BLaER1 treated with 17β-estradiol and CSF1 and Interleukin-3, amounts not matched to agents 10 nM and 100 nM (cell line): ENCODE data around the gene UPF3A.
"Not testable (repeated sequence)": the region's sequence is repeated elsewhere in the genome, so short reads cannot be mapped to it uniquely, and the experiment has no call there.

ENCODE experiments used
- H3K27ac ChIP-seq, 11 experiments: shearing (Covaris generic); formaldehyde crosslinking; 2 replicates each; pipeline ENCODE4 v1.8.1; 2022
- H3K27me3 ChIP-seq, 11 experiments: shearing (Covaris generic); formaldehyde crosslinking; 2 replicates each; pipeline ENCODE4 v1.8.1; 2022
- H3K36me3 ChIP-seq, 11 experiments: shearing (Covaris generic); formaldehyde crosslinking; 2 replicates each; pipeline ENCODE4 v1.8.1; 2022
- H3K4me1 ChIP-seq, 10 experiments: shearing (Covaris generic); formaldehyde crosslinking; 2 replicates each; pipeline ENCODE4 v1.8.1; 2022
- H3K4me2 ChIP-seq, 11 experiments: shearing (Covaris generic); formaldehyde crosslinking; 2 replicates each; pipeline ENCODE4 v1.8.1; 2022
- H3K4me3 ChIP-seq, 10 experiments: shearing (Covaris generic); formaldehyde crosslinking; 2 replicates each; pipeline ENCODE4 v1.8.1; 2022
- H3K9ac ChIP-seq, 11 experiments: shearing (Covaris generic); formaldehyde crosslinking; 2 replicates each; pipeline ENCODE4 v1.8.1; 2022
- H3K9me3 ChIP-seq, 11 experiments: shearing (Covaris generic); formaldehyde crosslinking; replicated peaks in 1 of 11; 2 replicates each; pipeline ENCODE4 v1.8.1; 2022
- H4K20me1 ChIP-seq, 11 experiments: shearing (Covaris generic); formaldehyde crosslinking; 2 replicates each; pipeline ENCODE4 v1.8.1; 2022
- Cebpa-rat ChIP-seq, 11 experiments: shearing (Covaris generic); IDR thresholded peaks; 2 replicates each; pipeline ENCODE4 v1.8.1; 2022

Gene UPF3A

GRCh38 chr13:114259374-114259773 lies 22.0 kb upstream of the UPF3A start:
- Histone ChIP-seq H3K4me1 (peaks cover 10 to 51% (median 40%) of the 10 kb centered on the region in 10 experiments), H3K36me3 (peaks cover 89 to 99% (median 95%) of the 10 kb centered on the region in 11 experiments)

DNA sequence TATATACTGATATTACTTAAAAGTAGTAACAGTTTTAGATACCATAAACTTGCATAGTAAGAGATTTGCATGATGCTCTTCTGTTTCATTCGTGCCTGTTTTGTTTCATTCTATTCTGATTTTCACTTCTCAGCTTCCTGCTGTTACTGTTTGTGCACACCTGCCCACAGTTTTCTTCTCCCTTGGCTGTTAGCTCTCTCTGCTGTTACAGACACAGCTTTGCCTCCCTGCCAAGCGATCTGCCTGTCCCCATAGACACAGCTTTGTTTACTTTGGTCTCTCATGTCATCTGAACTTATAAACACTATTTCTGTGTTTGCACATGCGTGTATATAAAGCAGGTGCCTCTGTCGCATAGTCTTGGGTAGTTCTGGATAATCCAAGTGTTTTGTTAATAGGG lies 21.4 kb upstream of the UPF3A start:
- Histone ChIP-seq H3K27ac (no peak overlapping the region), H3K36me3 (peaks cover 89 to 99% (median 95%) of the 10 kb centered on the region in 11 experiments), H3K4me3 (no peak overlapping the region)

More at GRCh38 chr13:114259374-114259773, 22.0 kb upstream of the UPF3A start:
- Histone ChIP-seq H3K9me3 (no peaks in the 10 kb centered on the region), H3K4me2 (no peak overlapping the region), H3K27ac (no peak overlapping the region), H4K20me1 (peaks cover 0 to 29% (median 6%) of the 10 kb centered on the region in 11 experiments; a peak in 6 of 22 replicates), H3K27me3 (no peaks in the 10 kb centered on the region), H3K4me3 (no peak overlapping the region), H3K9ac (no peak overlapping the region)
- no peak for TF ChIP-seq Cebpa-rat (IDR thresholded peaks at IDR 0.05)

DNA sequence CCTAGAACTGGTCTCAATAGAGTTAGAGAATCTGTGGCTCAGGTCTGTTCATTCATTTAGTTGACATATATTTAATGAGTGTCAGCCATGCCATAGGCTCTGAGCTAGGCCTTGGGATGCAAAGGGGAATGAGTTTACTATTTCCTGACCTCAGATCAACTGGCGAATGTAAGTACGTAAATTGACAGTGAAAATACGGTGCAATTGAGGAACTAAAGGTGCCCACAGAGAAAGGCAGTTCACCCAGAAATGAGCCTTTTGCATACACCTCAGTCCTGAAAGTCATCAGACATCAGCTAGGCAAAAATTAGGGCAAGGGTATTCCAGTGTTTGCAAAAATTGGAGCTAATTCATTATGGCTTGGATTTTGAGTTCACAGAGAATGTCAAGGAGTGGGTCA lies 20.6 kb upstream of the UPF3A start:
- no peaks in the 10 kb centered on the region for H3K9me3 ChIP-seq
- peaks cover 10 to 51% (median 40%) of the 10 kb centered on the region in 10 experiments for H3K4me1 ChIP-seq
- H3K27ac ChIP-seq, result no peak overlapping the region
- peaks cover 89 to 99% (median 95%) of the 10 kb centered on the region in 11 experiments for H3K36me3 ChIP-seq
- peaks cover 0 to 29% (median 6%) of the 10 kb centered on the region in 11 experiments; a peak in 6 of 22 replicates for H4K20me1 ChIP-seq
- peak overlapping the region in 5 of 11 experiments; percentile 18 to 80 (median 24); a peak in 9 of 22 replicates for H3K4me2 ChIP-seq
- H3K9ac ChIP-seq, result no peak overlapping the region
- no peaks in the 10 kb centered on the region for H3K27me3 ChIP-seq
- H3K4me3 ChIP-seq, result no peak overlapping the region
- no peak for TF ChIP-seq Cebpa-rat (IDR thresholded peaks at IDR 0.05)

More for the DNA sequence above, 21.4 kb upstream of the UPF3A start:
- no peaks in the 10 kb centered on the region for H3K27me3 ChIP-seq
- no peak overlapping the region; a peak in 1 of 22 replicates for H3K9ac ChIP-seq
- H3K4me2 ChIP-seq, result no peak overlapping the region
- H3K4me1 ChIP-seq, result peaks cover 10 to 51% (median 40%) of the 10 kb centered on the region in 10 experiments
- no peak for TF ChIP-seq Cebpa-rat (IDR thresholded peaks at IDR 0.05)
- peaks cover 0 to 29% (median 6%) of the 10 kb centered on the region in 11 experiments; a peak in 6 of 22 replicates for H4K20me1 ChIP-seq
- no peaks in the 10 kb centered on the region for H3K9me3 ChIP-seq

DNA sequence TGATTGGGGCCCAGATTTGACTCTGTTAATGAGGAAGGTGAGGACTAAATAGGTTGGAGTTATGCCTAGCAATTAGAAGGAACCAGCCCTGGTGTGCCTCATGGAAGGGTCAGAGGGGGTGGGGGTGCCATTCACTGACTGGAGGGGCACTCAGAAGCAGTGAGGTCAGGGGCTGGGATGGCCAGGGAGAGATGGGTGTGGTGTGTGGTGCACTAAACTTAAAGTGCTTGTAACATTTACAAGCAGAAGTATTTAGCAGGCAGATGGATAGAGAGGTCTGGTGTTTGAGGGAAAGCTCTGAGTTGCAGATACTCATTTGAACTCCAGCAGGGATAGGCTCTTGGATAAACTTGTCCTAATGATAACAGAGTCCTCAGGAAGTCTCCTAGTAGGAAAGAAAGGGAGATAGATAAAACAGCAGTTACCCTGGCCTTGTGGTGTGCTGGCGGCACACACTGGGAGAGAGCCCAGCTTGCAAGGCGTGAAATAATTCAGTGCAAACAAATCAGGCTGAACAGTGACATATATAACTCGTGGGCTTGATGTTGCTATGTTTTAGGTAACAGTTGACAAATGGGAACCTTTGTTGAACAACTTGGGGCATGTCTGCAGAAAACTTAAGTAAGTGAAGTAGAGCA lies 20.0 kb upstream of the UPF3A start:
- 0 out of 22 replicates have a peak, but pooled peaks cover 0 to 3% (median 0%) of the 10 kb centered on the region in 11 experiments for H3K9me3 ChIP-seq
- no peaks in the 10 kb centered on the region for H3K27me3 ChIP-seq
- no peak overlapping the region for H3K4me3 ChIP-seq
- peaks cover 93 to 99% (median 96%) of the 10 kb centered on the region in 11 experiments for H3K36me3 ChIP-seq
- no peak overlapping the region for H3K9ac ChIP-seq
- no peak overlapping the region for H3K27ac ChIP-seq
- H3K4me2 ChIP-seq, result peak overlapping the region in 7 of 11 experiments; percentile 3 to 80 (median 24); a peak in 11 of 22 replicates
- H3K4me1 ChIP-seq, result peaks cover 5 to 51% (median 40%) of the 10 kb centered on the region in 10 experiments
- no peak for TF ChIP-seq Cebpa-rat (IDR thresholded peaks at IDR 0.05)
- peaks cover 0 to 29% (median 6%) of the 10 kb centered on the region in 11 experiments; a peak in 6 of 22 replicates for H4K20me1 ChIP-seq

- Histone ChIP-seq H3K27me3 (no peaks in the 10 kb centered on the region), H3K4me2 (peak overlapping the region in 8 of 11 experiments; percentile 41 to 83 (median 74); a peak in 14 of 22 replicates), H3K4me1 (peaks cover 0 to 57% (median 40%) of the 10 kb centered on the region in 10 experiments; a peak in 17 of 20 replicates), H3K27ac (peak overlapping the region in 1 of 11 experiments; percentile 2; a peak in 1 of 22 replicates), H3K36me3 (peaks cover 93 to 100% (median 97%) of the 10 kb centered on the region in 11 experiments), H4K20me1 (peaks cover 0 to 29% (median 6%) of the 10 kb centered on the region in 11 experiments; a peak in 6 of 22 replicates), H3K9ac (peak overlapping the region in 1 of 11 experiments; percentile 30; a peak in 1 of 22 replicates), H3K4me3 (peak overlapping the region in 1 of 10 experiments; percentile 6; a peak in 1 of 20 replicates), H3K9me3 (peaks cover 0 to 18% (median 9%) of the 10 kb centered on the region in 11 experiments; a peak in 10 of 22 replicates)
- no peak for TF ChIP-seq Cebpa-rat (IDR thresholded peaks at IDR 0.05)
These were observed 17.8 kb upstream of the UPF3A start for GRCh38 chr13:114263578-114263977.

GRCh38 chr13:114264313-114264712 lies 17.1 kb upstream of the UPF3A start:
- not testable (repeated sequence) for H3K27ac ChIP-seq, H3K27me3 ChIP-seq, H3K9ac ChIP-seq, H3K4me3 ChIP-seq
- H3K4me1 ChIP-seq, result peaks cover 0 to 57% (median 40%) of the 10 kb centered on the region in 10 experiments; a peak in 17 of 20 replicates
- peaks cover 0 to 29% (median 5%) of the 10 kb centered on the region in 11 experiments; a peak in 6 of 22 replicates for H4K20me1 ChIP-seq
- H3K9me3 ChIP-seq, result peaks cover 0 to 19% (median 9%) of the 10 kb centered on the region in 11 experiments; a peak in 10 of 22 replicates
- peak overlapping the region in 2 of 11 experiments; percentile 80 to 81; a peak in 3 of 22 replicates for H3K4me2 ChIP-seq
- H3K36me3 ChIP-seq, result peaks cover 93 to 100% (median 98%) of the 10 kb centered on the region in 11 experiments

GRCh38 chr13:114264886-114265611 lies 16.4 kb upstream of the UPF3A start:
- Histone ChIP-seq H3K4me2 (no peak overlapping the region), H3K27ac (no peak overlapping the region), H3K27me3 (no peaks in the 10 kb centered on the region), H4K20me1 (peaks cover 0 to 25% (median 5%) of the 10 kb centered on the region in 11 experiments; a peak in 6 of 22 replicates), H3K36me3 (peaks cover 93 to 100% (median 97%) of the 10 kb centered on the region in 11 experiments), H3K4me3 (no peak overlapping the region), H3K4me1 (peaks cover 0 to 51% (median 37%) of the 10 kb centered on the region in 10 experiments; a peak in 17 of 20 replicates), H3K9me3 (peaks cover 0 to 19% (median 9%) of the 10 kb centered on the region in 11 experiments; a peak in 10 of 22 replicates), H3K9ac (no peak overlapping the region)
- no peak for TF ChIP-seq Cebpa-rat (IDR thresholded peaks at IDR 0.05)

GRCh38 chr13:114266241-114266640 lies 15.2 kb upstream of the UPF3A start:
- no peak overlapping the region for H3K4me2 ChIP-seq
- H3K27ac ChIP-seq, result no peak overlapping the region
- H3K27me3 ChIP-seq, result no peaks in the 10 kb centered on the region
- H3K4me1 ChIP-seq, result peaks cover 0 to 39% (median 27%) of the 10 kb centered on the region in 10 experiments; a peak in 17 of 20 replicates
- peaks cover 0 to 19% (median 9%) of the 10 kb centered on the region in 11 experiments; a peak in 10 of 22 replicates for H3K9me3 ChIP-seq
- peaks cover 0 to 19% (median 5%) of the 10 kb centered on the region in 11 experiments; a peak in 6 of 22 replicates for H4K20me1 ChIP-seq
- H3K9ac ChIP-seq, result no peak overlapping the region
- TF ChIP-seq Cebpa-rat (IDR thresholded peaks at IDR 0.05), result no peak
- no peak overlapping the region for H3K4me3 ChIP-seq
- H3K36me3 ChIP-seq, result peaks cover 91 to 98% (median 93%) of the 10 kb centered on the region in 11 experiments
